ENCODE measurements around the gene ADARB2. TPM values are rescaled to one million over a fixed set of nuclear protein-coding genes. Genes with fewer than 3 reads are reported as not detected.
A peak's percentile ranks its signal among the peaks of the same experiment; 100 is the strongest.
"Not testable (repeated sequence)": the region's sequence is repeated elsewhere in the genome, so short reads cannot be mapped to it uniquely, and the experiment has no call there.

The ADARB2 gene
- total RNA-seq, 1 experiment from 2014 or later = 1.9 TPM

GRCh38 chr10:1345368-1345767 is 392.0 kb downstream of the ADARB2 start:
- no peak for DNase-seq (ENCODE audit: extremely low read depth, low read depth)

- DNase-seq (ENCODE audit: extremely low read depth, low read depth) = no peak
Measured at GRCh38 chr10:1344846-1345245, 392.5 kb downstream of the ADARB2 start.

- DNase-seq (ENCODE audit: extremely low read depth, low read depth) = no peak
Measured at GRCh38 chr10:1344408-1344807, 392.9 kb downstream of the ADARB2 start.

- DNase-seq (ENCODE audit: extremely low read depth, low read depth) = no peak
Measured at GRCh38 chr10:1343176-1343575, 394.1 kb downstream of the ADARB2 start.

- not testable (repeated sequence) for DNase-seq (ENCODE audit: extremely low read depth, low read depth)
Measured at GRCh38 chr10:1341052-1341451, 396.3 kb downstream of the ADARB2 start.

- DNase-seq (ENCODE audit: extremely low read depth, low read depth) = no peak
Measured at GRCh38 chr10:1339396-1339795, 397.9 kb downstream of the ADARB2 start.

- no peak for DNase-seq (ENCODE audit: extremely low read depth, low read depth)
Measured at GRCh38 chr10:1335642-1336041, 401.7 kb downstream of the ADARB2 start.

- DNase-seq (ENCODE audit: extremely low read depth, low read depth) = no peak
Measured at GRCh38 chr10:1333981-1334380, 403.3 kb downstream of the ADARB2 start.

GRCh38 chr10:1331560-1331959 is 405.8 kb downstream of the ADARB2 start:
- DNase-seq (ENCODE audit: extremely low read depth, low read depth) = no peak

GRCh38 chr10:1329622-1330021 is 407.7 kb downstream of the ADARB2 start:
- no peak for DNase-seq (ENCODE audit: extremely low read depth, low read depth)

GRCh38 chr10:1328981-1329614 is 408.2 kb downstream of the ADARB2 start:
- DNase-seq (ENCODE audit: extremely low read depth, low read depth) = peak; percentile 8

GRCh38 chr10:1328161-1328823 is 409.0 kb downstream of the ADARB2 start:
- DNase-seq (ENCODE audit: extremely low read depth, low read depth) = no peak

- no peak for DNase-seq (ENCODE audit: extremely low read depth, low read depth)
Measured at GRCh38 chr10:1327759-1328158, 409.6 kb downstream of the ADARB2 start.

GRCh38 chr10:1326514-1326913 is 410.8 kb downstream of the ADARB2 start:
- DNase-seq (ENCODE audit: extremely low read depth, low read depth) = not testable (repeated sequence)

- DNase-seq (ENCODE audit: extremely low read depth, low read depth) = no peak
Measured at GRCh38 chr10:1324903-1325302, 412.4 kb downstream of the ADARB2 start.

GRCh38 chr10:1323951-1324350 is 413.4 kb downstream of the ADARB2 start:
- no peak for DNase-seq (ENCODE audit: extremely low read depth, low read depth)

- no peak for DNase-seq (ENCODE audit: extremely low read depth, low read depth)
Measured at GRCh38 chr10:1320739-1321320, 416.5 kb downstream of the ADARB2 start.

GRCh38 chr10:1316809-1317143 is 420.5 kb downstream of the ADARB2 start:
- DNase-seq (ENCODE audit: extremely low read depth, low read depth) = no peak

- DNase-seq (ENCODE audit: extremely low read depth, low read depth) = no peak
Measured at GRCh38 chr10:1316121-1316808, 421.1 kb downstream of the ADARB2 start.

- no peak for DNase-seq (ENCODE audit: extremely low read depth, low read depth)
Measured at GRCh38 chr10:1315178-1315577, 422.1 kb downstream of the ADARB2 start.

- DNase-seq (ENCODE audit: extremely low read depth, low read depth) = no peak
Measured at GRCh38 chr10:1311726-1312125, 425.6 kb downstream of the ADARB2 start.

All from NCI-H460 (cell line).